ENCODE data around the gene ABCA6.

Gene ABCA6

DNA sequence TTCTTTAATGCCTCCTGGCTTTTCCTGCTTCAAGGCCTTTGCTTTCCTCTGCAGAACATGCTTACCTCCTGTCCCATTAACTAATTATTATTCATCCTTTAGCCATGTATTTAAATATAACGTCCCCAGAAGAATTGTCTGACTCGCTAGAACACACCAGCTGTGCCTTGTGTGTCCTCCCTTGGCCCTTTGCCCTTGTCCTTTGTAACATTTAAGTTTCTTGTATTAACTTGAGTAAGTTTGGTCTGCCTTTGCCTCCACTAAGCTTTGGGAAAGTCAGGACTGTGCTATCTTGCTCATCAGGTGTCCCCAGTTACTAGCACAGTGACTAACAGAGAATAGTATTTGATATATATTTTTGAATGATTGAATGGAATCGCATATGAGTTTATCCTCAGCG, 51.3 kb downstream of the ABCA6 start:
- no peaks in the 10 kb centered on the region for H3K4me1 ChIP-seq (ENCODE audit: control insufficient read depth in 1 of 2, insufficient read depth in 2 of 2, low read length in 2 of 2)
- H4K8ac ChIP-seq (ENCODE audit: low read depth, low read length), result no peak overlapping the region
- H4K12ac ChIP-seq (ENCODE audit: low read depth, low read length), result no peak overlapping the region
- WGBS (ENCODE audit: extremely low coverage, insufficient coverage, insufficient read length), result no CpG with 5 or more reads among the region's 4 CpGs
- H2AK5ac ChIP-seq (ENCODE audit: low read length), result no peak overlapping the region
- no peak overlapping the region for H2BK5ac ChIP-seq (ENCODE audit: low read depth, low read length, poor library complexity)
- no peaks in the 10 kb centered on the region for H3K79me2 ChIP-seq (ENCODE audit: control insufficient read depth, insufficient read depth, low read length, poor library complexity)
- no peaks in the 10 kb centered on the region for H3K36me3 ChIP-seq (ENCODE audit: control insufficient read depth in 1 of 2, insufficient read depth in 2 of 2, low read length in 2 of 2)
- DNase-seq, result no peak
- H2BK120ac ChIP-seq (ENCODE audit: insufficient read depth, low read length, poor library complexity), result no peak overlapping the region
- H4K91ac ChIP-seq (ENCODE audit: low read depth, low read length), result no peak overlapping the region
- no peak overlapping the region for H3K27ac ChIP-seq (ENCODE audit: low read depth, low read length)
- no peak overlapping the region for H3K9ac ChIP-seq (ENCODE audit: low read length)
- no peak overlapping the region for H3K18ac ChIP-seq (ENCODE audit: low read length)
- no peak overlapping the region for H3K4me2 ChIP-seq (ENCODE audit: low read length)
- H2AFZ ChIP-seq (ENCODE audit: insufficient read depth, low read length, poor library complexity), result no peak overlapping the region
- no peak overlapping the region for H3K4ac ChIP-seq (ENCODE audit: low read depth, low read length)
- no peak overlapping the region for H3K4me3 ChIP-seq (ENCODE audit: low read depth, low read length)
- H3K9me3 ChIP-seq (ENCODE audit: insufficient read depth, low read depth, low read length), result no peaks in the 10 kb centered on the region
- no peak overlapping the region for H3K14ac ChIP-seq (ENCODE audit: low read length)
- no peak overlapping the region for H2BK12ac ChIP-seq (ENCODE audit: low read length)
- no peak overlapping the region for H3K23ac ChIP-seq (ENCODE audit: low read length)
- H3K27me3 ChIP-seq (ENCODE audit: insufficient read depth, low read length), result no peaks in the 10 kb centered on the region
- no peaks in the 10 kb centered on the region for H3K79me1 ChIP-seq (ENCODE audit: low read length)

DNA sequence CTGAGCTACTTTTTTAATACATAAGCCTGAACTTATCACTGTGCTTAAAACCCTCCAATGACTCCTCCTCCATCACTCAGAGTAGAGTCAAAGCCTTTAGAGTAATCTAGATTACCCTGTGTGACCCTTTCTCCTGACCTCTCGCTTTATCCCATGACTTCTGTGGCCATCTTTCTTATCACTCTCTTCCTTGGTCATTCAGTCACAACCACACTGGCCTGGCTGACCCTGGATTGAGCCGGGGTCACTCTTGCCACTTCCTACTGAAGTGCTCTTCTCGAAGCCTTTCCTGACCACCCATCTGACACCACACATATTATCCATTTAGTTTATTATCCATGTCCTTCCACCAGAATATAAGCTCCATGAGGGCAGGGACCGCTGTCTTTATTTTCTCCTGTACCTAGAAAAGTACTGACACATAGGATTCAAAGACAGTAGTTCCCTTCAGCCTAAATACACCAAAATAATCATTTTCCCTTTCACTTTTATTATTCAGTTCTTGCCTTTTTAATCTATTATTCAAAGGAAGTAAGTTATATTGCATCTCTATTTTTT, 53.0 kb downstream of the ABCA6 start:
- H2BK5ac ChIP-seq (ENCODE audit: low read depth, low read length, poor library complexity), result no peak overlapping the region
- H3K27ac ChIP-seq (ENCODE audit: low read depth, low read length), result no peak overlapping the region
- no peak overlapping the region for H2BK12ac ChIP-seq (ENCODE audit: low read length)
- DNase-seq, result no peak
- H2BK120ac ChIP-seq (ENCODE audit: insufficient read depth, low read length, poor library complexity), result no peak overlapping the region
- H3K4me1 ChIP-seq (ENCODE audit: control insufficient read depth in 1 of 2, insufficient read depth in 2 of 2, low read length in 2 of 2), result no peaks in the 10 kb centered on the region
- no peak overlapping the region for H3K9ac ChIP-seq (ENCODE audit: low read length)
- no peak overlapping the region for H4K12ac ChIP-seq (ENCODE audit: low read depth, low read length)
- no peak overlapping the region for H3K14ac ChIP-seq (ENCODE audit: low read length)
- no peaks in the 10 kb centered on the region for H3K79me2 ChIP-seq (ENCODE audit: control insufficient read depth, insufficient read depth, low read length, poor library complexity)
- no peak overlapping the region for H3K4me2 ChIP-seq (ENCODE audit: low read length)
- no peaks in the 10 kb centered on the region for H3K9me3 ChIP-seq (ENCODE audit: insufficient read depth, low read depth, low read length)
- no peaks in the 10 kb centered on the region for H3K27me3 ChIP-seq (ENCODE audit: insufficient read depth, low read length)
- no peak overlapping the region for H3K4me3 ChIP-seq (ENCODE audit: low read depth, low read length)
- no peak overlapping the region for H3K23ac ChIP-seq (ENCODE audit: low read length)
- H3K18ac ChIP-seq (ENCODE audit: low read length), result no peak overlapping the region
- H2AFZ ChIP-seq (ENCODE audit: insufficient read depth, low read length, poor library complexity), result no peak overlapping the region
- H3K4ac ChIP-seq (ENCODE audit: low read depth, low read length), result no peak overlapping the region
- H3K36me3 ChIP-seq (ENCODE audit: control insufficient read depth in 1 of 2, insufficient read depth in 2 of 2, low read length in 2 of 2), result no peaks in the 10 kb centered on the region
- WGBS (ENCODE audit: extremely low coverage, insufficient coverage, insufficient read length), result no CpG with 5 or more reads among the region's 4 CpGs
- H4K8ac ChIP-seq (ENCODE audit: low read depth, low read length), result no peak overlapping the region
- H3K79me1 ChIP-seq (ENCODE audit: low read length), result no peaks in the 10 kb centered on the region
- H4K91ac ChIP-seq (ENCODE audit: low read depth, low read length), result no peak overlapping the region
- no peak overlapping the region for H2AK5ac ChIP-seq (ENCODE audit: low read length)

DNA sequence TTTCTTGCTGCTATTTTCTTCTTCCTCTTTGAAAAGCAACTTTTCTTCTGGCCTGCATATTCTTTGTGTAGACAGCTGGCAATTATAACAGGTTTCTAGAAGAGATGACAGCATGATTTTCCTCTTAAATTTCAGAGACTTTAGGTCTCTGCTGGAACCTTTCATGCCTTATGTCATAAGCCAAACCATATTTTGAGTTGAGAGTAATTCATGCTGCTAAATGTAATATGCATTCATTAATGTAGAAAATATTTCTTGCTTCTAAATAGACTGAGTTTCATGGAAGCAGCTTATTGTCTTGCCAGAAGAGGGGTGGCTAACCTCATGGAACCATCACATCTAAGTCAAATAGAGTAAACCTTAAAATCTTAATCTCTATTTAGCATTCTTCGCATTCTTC, 55.1 kb downstream of the ABCA6 start:
- Histone ChIP-seq H3K9me3 (ENCODE audit: insufficient read depth, low read depth, low read length) (no peaks in the 10 kb centered on the region), H4K12ac (ENCODE audit: low read depth, low read length) (no peak overlapping the region), H3K18ac (ENCODE audit: low read length) (no peak overlapping the region), H4K8ac (ENCODE audit: low read depth, low read length) (no peak overlapping the region), H2BK5ac (ENCODE audit: low read depth, low read length, poor library complexity) (no peak overlapping the region), H3K4me3 (ENCODE audit: low read depth, low read length) (no peak overlapping the region), H3K4me1 (ENCODE audit: control insufficient read depth in 1 of 2, insufficient read depth in 2 of 2, low read length in 2 of 2) (no peaks in the 10 kb centered on the region), H2BK120ac (ENCODE audit: insufficient read depth, low read length, poor library complexity) (no peak overlapping the region), H3K27ac (ENCODE audit: low read depth, low read length) (no peak overlapping the region), H2AFZ (ENCODE audit: insufficient read depth, low read length, poor library complexity) (no peak overlapping the region), H3K14ac (ENCODE audit: low read length) (no peak overlapping the region), H2BK12ac (ENCODE audit: low read length) (no peak overlapping the region), H3K79me2 (ENCODE audit: control insufficient read depth, insufficient read depth, low read length, poor library complexity) (no peaks in the 10 kb centered on the region), H2AK5ac (ENCODE audit: low read length) (no peak overlapping the region), H3K4ac (ENCODE audit: low read depth, low read length) (no peak overlapping the region), H3K27me3 (ENCODE audit: insufficient read depth, low read length) (no peaks in the 10 kb centered on the region), H3K36me3 (ENCODE audit: control insufficient read depth in 1 of 2, insufficient read depth in 2 of 2, low read length in 2 of 2) (no peaks in the 10 kb centered on the region), H3K4me2 (ENCODE audit: low read length) (no peak overlapping the region), H3K23ac (ENCODE audit: low read length) (no peak overlapping the region), H4K91ac (ENCODE audit: low read depth, low read length) (no peak overlapping the region), H3K79me1 (ENCODE audit: low read length) (no peaks in the 10 kb centered on the region), H3K9ac (ENCODE audit: low read length) (no peak overlapping the region)
- 100% methylated on average over 1 of the region's 1 CpG for whole genome bisulfite sequencing (ENCODE audit: extremely low coverage, insufficient coverage, insufficient read length)
- DNase-seq, result no peak

DNA sequence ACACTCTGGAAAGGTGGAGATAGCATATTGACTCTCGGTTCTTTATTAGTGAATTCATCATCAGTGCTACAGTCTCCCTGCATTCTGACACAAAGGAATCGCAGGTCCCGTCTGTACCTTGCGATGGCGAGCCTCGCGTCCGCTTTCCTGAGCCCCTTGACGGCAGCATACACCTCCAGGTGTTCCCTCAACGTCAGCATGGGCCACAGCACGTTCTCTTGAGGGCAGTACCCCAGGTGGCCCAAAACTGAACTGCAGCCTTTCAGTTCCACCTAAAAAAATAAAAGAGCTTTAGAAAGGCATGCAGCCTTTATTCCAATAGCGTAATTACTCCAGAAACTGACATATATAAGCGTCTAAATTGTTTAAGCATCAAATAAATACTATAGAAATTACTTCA, 56.8 kb downstream of the ABCA6 start:
- no peak overlapping the region for H3K4me3 ChIP-seq (ENCODE audit: low read depth, low read length)
- no peak overlapping the region for H3K14ac ChIP-seq (ENCODE audit: low read length)
- no peak overlapping the region for H2AK5ac ChIP-seq (ENCODE audit: low read length)
- H2BK12ac ChIP-seq (ENCODE audit: low read length), result no peak overlapping the region
- no peak overlapping the region for H4K8ac ChIP-seq (ENCODE audit: low read depth, low read length)
- H4K91ac ChIP-seq (ENCODE audit: low read depth, low read length), result no peak overlapping the region
- H3K4ac ChIP-seq (ENCODE audit: low read depth, low read length), result no peak overlapping the region
- no peak overlapping the region for H3K18ac ChIP-seq (ENCODE audit: low read length)
- no peak overlapping the region for H3K27ac ChIP-seq (ENCODE audit: low read depth, low read length)
- no peak overlapping the region for H3K23ac ChIP-seq (ENCODE audit: low read length)
- no peak overlapping the region for H2AFZ ChIP-seq (ENCODE audit: insufficient read depth, low read length, poor library complexity)
- H3K4me1 ChIP-seq (ENCODE audit: control insufficient read depth in 1 of 2, insufficient read depth in 2 of 2, low read length in 2 of 2), result no peaks in the 10 kb centered on the region
- H3K4me2 ChIP-seq (ENCODE audit: low read length), result no peak overlapping the region
- DNase-seq, result peak; percentile 27 to 63
- no peaks in the 10 kb centered on the region for H3K27me3 ChIP-seq (ENCODE audit: insufficient read depth, low read length)
- H3K9ac ChIP-seq (ENCODE audit: low read length), result no peak overlapping the region
- no peak overlapping the region for H2BK120ac ChIP-seq (ENCODE audit: insufficient read depth, low read length, poor library complexity)
- H2BK5ac ChIP-seq (ENCODE audit: low read depth, low read length, poor library complexity), result no peak overlapping the region
- no CpG with 5 or more reads among the region's 13 CpGs for WGBS (ENCODE audit: extremely low coverage, insufficient coverage, insufficient read length)
- no peak overlapping the region for H4K12ac ChIP-seq (ENCODE audit: low read depth, low read length)
- H3K79me2 ChIP-seq (ENCODE audit: control insufficient read depth, insufficient read depth, low read length, poor library complexity), result no peaks in the 10 kb centered on the region
- no peaks in the 10 kb centered on the region for H3K79me1 ChIP-seq (ENCODE audit: low read length)
- no peaks in the 10 kb centered on the region for H3K9me3 ChIP-seq (ENCODE audit: insufficient read depth, low read depth, low read length)
- H3K36me3 ChIP-seq (ENCODE audit: control insufficient read depth in 1 of 2, insufficient read depth in 2 of 2, low read length in 2 of 2), result no peaks in the 10 kb centered on the region
